Glomerular visceral epithelial cell (primary cell): ENCODE results near the gene NRXN2.
"Not testable (repeated sequence)": the region's sequence is repeated elsewhere in the genome, so short reads cannot be mapped to it uniquely, and the experiment has no call there.

Experiments
- DNase-seq: peaks from one replicate; pipeline ENCODE4 v3.0.0-alpha.2; 2016; ENCODE audit errors: extremely low spot score

NRXN2 gene

GRCh38 chr11:64605656-64606585 is 117.1 kb downstream of the NRXN2 start:
- no peak for DNase-seq

GRCh38 chr11:64605244-64605560 is 117.8 kb downstream of the NRXN2 start:
- no peak for DNase-seq

- no peak for DNase-seq
Measured at GRCh38 chr11:64604458-64605243, 118.3 kb downstream of the NRXN2 start.

- DNase-seq, result no peak
Measured at GRCh38 chr11:64603411-64604110, 119.4 kb downstream of the NRXN2 start.

GRCh38 chr11:64602466-64603070 is 120.4 kb downstream of the NRXN2 start:
- no peak for DNase-seq

- DNase-seq, result no peak
Measured at GRCh38 chr11:64601605-64602465, 121.2 kb downstream of the NRXN2 start.

GRCh38 chr11:64600281-64600992 is 122.6 kb downstream of the NRXN2 start:
- DNase-seq, result no peak

- no peak for DNase-seq
Measured at GRCh38 chr11:64599698-64600211, 123.2 kb downstream of the NRXN2 start.

GRCh38 chr11:64598797-64599697 is 124.0 kb downstream of the NRXN2 start:
- no peak for DNase-seq

GRCh38 chr11:64598106-64598796 is 124.7 kb downstream of the NRXN2 start:
- DNase-seq, result no peak

GRCh38 chr11:64597671-64598101 is 125.3 kb downstream of the NRXN2 start:
- no peak for DNase-seq

- DNase-seq, result not testable (repeated sequence)
Measured at GRCh38 chr11:64595922-64596321, 127.1 kb downstream of the NRXN2 start.

- DNase-seq, result no peak
Measured at GRCh38 chr11:64594159-64594939, 128.6 kb downstream of the NRXN2 start.

- DNase-seq, result no peak
Measured at GRCh38 chr11:64593156-64594105, 129.6 kb downstream of the NRXN2 start.

GRCh38 chr11:64592656-64593055 is 130.3 kb downstream of the NRXN2 start:
- no peak for DNase-seq

- DNase-seq, result no peak
Measured at GRCh38 chr11:64592234-64592615, 130.8 kb downstream of the NRXN2 start.
